AG10803 (cell line): ENCODE results near the gene CAD.
A peak's percentile ranks its signal among the peaks of the same experiment; 100 is the strongest.
"Not testable (repeated sequence)": the region's sequence is repeated elsewhere in the genome, so short reads cannot be mapped to it uniquely, and the experiment has no call there.

Experiments used
- DNase-seq: peaks from one replicate; pipeline ENCODE4 v3.0.0; 2010; ENCODE audit warnings: low read depth
- H3K4me3 ChIP-seq: 2 replicates; pipeline ENCODE4 v1.5.1; 2011; ENCODE audit warnings: mild to moderate bottlenecking, low read length, control low read depth
- TF ChIP-seq, protein P1 (sequence below): conservative IDR thresholded peaks from 2 replicates; pipeline ENCODE4 v1.5.1; 2011; ENCODE audit warnings: mild to moderate bottlenecking, low read length, control low read depth, inconsistent platforms

The CAD gene

DNA sequence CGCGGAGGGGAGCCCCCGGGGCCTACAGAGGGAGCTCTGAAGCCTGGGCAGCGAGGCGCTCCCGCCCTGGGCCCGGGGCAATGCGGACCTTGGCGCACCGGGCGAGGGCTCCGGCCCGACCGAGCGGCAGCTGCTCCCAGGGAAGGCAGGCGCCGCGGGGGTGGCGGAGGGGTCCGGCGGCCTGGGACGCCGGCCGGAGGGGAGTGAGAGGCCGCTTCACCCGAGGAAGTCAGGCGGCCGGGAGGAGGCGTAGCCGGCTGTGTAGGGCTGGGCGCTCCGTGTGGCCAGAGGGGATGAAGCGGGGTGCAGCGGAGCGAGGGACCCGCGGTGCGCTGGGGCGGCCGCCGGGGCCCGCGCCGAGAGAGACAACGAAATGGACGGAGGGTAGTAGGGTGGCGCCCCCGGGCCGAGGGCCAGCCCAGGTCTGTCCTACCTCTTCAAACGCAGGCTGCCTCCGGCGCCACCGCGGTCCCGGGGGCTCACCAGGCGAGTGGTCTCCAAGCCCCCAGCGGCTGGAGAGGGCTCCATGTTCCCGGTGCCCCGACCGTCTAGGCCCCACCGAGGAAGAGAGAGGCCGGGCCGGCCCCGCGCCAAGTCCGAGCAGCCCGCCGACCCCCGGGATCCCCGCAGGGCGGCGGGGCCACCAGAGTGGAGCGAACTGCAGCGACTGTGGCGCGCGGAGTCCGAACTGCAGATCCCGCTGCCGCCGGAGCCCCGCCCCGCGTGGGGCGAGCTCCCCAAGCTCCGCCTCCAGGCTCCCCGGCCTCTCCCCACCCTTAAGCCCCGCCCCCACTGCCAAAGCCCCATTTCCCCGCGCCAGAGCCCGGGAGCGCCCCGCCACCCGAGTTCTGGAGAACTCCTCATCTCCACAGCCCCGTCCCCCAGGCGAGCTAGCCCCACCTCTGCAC is 45.5 kb downstream of the CAD start, which contains the start of gene SLC30A3:
Gene SLC30A3 (minus strand): TSS at position 669 of the 908 bp plus-strand sequence. CDS start 141 bp downstream, at position 528.
- DNase-seq, result peak; percentile 13

DNA sequence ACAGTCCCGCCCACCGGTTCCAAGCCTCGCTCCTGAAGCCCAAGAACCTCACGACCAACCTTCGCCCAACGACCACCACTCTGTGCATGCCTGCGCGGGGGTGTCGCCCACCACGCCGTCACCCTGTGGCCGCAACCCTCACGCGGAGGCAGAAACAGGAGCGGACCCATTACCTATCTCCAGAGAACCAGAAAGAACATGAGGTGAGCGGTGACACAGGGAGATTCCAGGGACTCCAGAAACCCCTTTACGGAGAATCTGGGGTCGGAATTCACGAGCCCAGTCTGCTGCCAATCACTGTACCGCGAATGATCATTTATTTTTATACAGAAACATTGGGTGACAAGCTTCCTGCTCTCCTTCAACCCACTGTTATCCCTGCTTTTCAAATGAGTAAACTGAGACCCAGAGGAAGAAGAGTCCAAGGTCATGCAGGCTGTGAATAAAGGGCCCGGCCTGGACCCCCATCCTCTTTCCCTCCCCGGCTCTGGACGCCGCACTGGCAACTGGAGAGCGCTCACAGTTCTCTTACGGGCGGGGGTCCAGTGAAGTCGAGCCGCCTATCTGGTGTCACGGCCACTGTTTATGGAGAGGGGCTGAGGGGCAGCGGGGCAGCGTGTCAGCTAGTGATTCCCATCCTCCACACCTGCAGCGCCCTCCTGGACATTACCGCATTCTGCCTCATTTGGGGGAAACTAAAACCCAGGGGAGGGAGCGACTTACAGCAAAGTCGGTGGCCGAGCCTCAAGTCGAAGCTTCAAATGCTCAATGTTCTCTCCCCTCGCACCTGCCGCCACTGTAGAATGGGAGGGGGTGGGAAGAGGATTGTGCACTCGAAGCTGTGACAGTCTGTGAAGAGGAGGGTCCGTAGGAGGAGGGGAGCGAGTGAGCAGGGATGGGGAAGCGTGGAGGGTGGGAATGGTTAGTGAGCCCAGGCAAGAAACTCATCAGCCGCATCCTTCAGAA is 46.4 kb downstream of the CAD start:
- no peak overlapping the region for H3K4me3 ChIP-seq
- no peak for DNase-seq
- TF ChIP-seq, protein P1, sequence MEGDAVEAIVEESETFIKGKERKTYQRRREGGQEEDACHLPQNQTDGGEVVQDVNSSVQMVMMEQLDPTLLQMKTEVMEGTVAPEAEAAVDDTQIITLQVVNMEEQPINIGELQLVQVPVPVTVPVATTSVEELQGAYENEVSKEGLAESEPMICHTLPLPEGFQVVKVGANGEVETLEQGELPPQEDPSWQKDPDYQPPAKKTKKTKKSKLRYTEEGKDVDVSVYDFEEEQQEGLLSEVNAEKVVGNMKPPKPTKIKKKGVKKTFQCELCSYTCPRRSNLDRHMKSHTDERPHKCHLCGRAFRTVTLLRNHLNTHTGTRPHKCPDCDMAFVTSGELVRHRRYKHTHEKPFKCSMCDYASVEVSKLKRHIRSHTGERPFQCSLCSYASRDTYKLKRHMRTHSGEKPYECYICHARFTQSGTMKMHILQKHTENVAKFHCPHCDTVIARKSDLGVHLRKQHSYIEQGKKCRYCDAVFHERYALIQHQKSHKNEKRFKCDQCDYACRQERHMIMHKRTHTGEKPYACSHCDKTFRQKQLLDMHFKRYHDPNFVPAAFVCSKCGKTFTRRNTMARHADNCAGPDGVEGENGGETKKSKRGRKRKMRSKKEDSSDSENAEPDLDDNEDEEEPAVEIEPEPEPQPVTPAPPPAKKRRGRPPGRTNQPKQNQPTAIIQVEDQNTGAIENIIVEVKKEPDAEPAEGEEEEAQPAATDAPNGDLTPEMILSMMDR, result no peak

More for the DNA sequence above, 45.5 kb downstream of the CAD start, which contains the start of gene SLC30A3:
- TF ChIP-seq, protein P1, result no peak
- 0 out of 2 replicates have a peak within 1 kb of the TSS, but pooled peaks have one; percentile 12 for H3K4me3 ChIP-seq

DNA sequence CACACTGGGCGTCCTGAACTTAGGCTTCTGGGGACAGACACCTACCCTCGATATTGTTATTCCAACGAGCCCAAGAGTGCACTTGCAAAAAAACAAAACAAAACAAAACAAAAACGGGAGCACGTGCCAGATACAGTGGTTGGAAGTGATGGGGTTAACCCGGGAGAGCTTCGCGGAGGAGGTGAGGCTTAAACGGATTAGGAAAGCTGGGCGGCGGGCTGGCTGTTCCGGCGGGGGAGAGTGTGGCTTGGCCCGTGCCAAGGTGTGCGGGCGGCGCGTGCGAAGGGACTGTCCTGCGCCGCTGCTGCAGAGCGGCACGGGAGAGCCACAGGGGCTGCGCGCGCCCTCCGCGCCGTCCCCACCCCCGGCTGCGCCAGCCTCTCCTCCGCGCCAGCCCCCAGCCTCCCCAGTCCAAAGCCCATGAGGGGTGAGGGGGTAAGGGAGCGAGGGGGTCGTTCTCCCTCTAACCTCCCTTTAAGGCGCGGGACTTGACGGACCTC is 47.1 kb downstream of the CAD start:
- TF ChIP-seq, protein P1, result no peak
- H3K4me3 ChIP-seq, result no peak overlapping the region
- no peak for DNase-seq

DNA sequence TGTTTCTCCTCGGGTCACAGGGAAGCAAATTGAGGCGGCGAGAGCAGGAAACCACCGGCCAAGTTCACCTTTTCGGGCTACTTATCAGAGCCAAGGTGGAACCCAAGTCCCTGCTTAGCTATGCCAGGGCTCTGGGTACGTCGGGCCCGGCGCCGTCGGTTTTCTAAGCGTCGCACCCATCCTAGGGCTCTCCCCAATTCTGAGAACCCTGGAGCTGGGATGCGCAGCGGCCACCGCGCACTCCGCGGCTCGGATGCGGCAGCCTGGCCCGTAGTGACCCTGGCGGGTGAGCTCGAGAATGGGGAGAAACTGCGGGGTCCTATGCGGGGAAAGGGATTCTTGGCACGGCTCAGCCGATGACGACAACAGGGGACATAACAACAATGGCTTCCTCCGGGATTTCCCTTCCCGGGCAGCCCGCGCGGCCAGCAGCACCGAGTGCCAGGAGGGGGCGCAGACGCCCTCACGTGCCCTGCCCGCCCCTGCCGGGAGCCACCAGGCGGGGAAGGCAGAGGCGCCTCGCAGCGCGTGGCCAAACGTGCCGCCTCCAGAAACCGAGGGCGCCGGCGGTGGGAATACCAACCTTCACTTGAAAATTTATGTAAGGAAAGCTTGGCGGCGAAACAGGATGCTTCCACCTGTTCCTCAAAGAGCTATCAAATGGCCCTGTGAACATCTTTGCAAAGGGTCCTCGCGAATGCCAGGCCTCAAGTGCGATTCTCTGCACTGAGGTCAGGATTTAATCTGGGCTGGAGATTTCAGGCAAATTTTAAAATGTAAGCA is 47.8 kb downstream of the CAD start:
- TF ChIP-seq, protein P1, result peak; percentile 33
- no peak for DNase-seq
- peak overlapping the region; percentile 16; the same call in 1 of the 2 replicates for H3K4me3 ChIP-seq

DNA sequence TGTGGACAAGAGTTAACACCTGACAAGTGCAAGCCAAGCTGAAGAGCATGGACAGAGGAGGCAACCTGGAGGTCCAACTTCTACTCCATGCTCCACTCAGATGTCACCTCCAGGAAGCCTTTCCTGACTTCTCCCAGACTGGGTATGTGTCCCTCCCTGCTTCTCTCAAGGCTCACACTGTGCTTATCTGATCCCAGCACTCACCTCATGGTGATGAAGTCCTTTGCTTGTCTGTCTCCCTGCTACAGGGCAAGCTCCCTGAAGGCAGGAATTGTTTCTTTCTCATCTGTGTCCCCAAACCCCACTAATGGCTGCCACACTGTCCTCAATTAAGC is 48.3 kb downstream of the CAD start:
- no peak for DNase-seq
- TF ChIP-seq, protein P1, result no peak
- no peak overlapping the region for H3K4me3 ChIP-seq

DNA sequence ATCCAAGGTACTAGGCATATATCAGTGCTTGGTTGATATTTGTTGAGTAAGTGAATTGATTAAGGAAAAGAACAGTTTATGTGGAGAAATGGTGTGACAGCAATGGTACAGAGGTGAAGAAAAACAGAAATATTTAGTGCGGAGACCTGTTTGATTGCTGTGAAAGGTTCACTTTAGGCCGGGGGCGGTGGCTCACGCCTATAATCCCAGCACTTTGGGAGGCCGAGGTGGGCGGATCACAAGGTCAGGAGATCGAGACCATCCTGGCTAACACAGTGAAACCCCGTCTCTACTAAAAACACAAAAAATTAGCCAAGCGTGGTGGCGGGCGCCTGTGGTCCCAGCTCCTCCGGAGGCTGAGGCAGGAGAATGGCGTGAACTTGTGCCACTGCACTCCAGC is 51.1 kb downstream of the CAD start:
- H3K4me3 ChIP-seq, DNase-seq: not testable (repeated sequence)
